Sigmoid colon (tissue), 6 donors: ENCODE results near the gene LOC128125822.

Source experiments
- DNase-seq: peaks from one replicate; pipeline ENCODE4 v3.0.0-alpha.2; 2019
- H3K27ac ChIP-seq, 4 donors: fragments of 200-600 bp; sonication (generic); one replicate each; pipeline ENCODE4 v1.5.1; 2016 to 2019; ENCODE audit warnings: mild to moderate bottlenecking in 1 of 4
- H3K27me3 ChIP-seq, 3 donors: fragments of 200-600 bp; sonication (generic); one replicate each; pipeline ENCODE4 v1.5.1; 2019; ENCODE audit warnings: mild to moderate bottlenecking in 1 of 3
- H3K36me3 ChIP-seq, 4 donors: fragments of 200-600 bp; sonication (generic); one replicate each; pipeline ENCODE4 v1.5.1; 2016 to 2019
- H3K4me1 ChIP-seq, 4 donors: fragments of 200-600 bp; sonication (generic); one replicate each; pipeline ENCODE4 v1.5.1; 2017 to 2019
- H3K4me3 ChIP-seq, 4 donors: fragments of 200-600 bp; sonication (generic); one replicate each; pipeline ENCODE4 v1.5.1; 2017 to 2019; ENCODE audit warnings: mild to moderate bottlenecking in 2 of 4, moderate library complexity in 1 of 4
- H3K9me3 ChIP-seq, 4 donors: fragments of 200-600 bp in 3 of 4; sonication (generic) in 3 of 4; one replicate each; pipeline versions ENCODE4 v1.5.1 to v1.6.1; 2013 to 2019
- CTCF ChIP-seq, 4 experiments: fragments of 450-650 bp in 3 of 4; fragments of 200-600 bp in 1 of 4; IDR thresholded peaks; one replicate each; pipeline ENCODE4 v1.5.1; 2016 to 2019; ENCODE audit warnings: antibody characterized with exemption in 4 of 4, mild to moderate bottlenecking in 3 of 4, moderate library complexity in 2 of 4
- EP300 ChIP-seq, 4 donors: sonication (generic); formaldehyde crosslinking; IDR thresholded peaks; one replicate each; pipeline ENCODE4 v1.6.1; 2017; ENCODE audit warnings: antibody characterized with exemption in 4 of 4
- POLR2A ChIP-seq, 2 donors: fragments of 450-650 bp; IDR thresholded peaks; one replicate each; pipeline ENCODE4 v1.6.1; 2016; ENCODE audit warnings: antibody characterized with exemption in 2 of 2, mild to moderate bottlenecking in 2 of 2, moderate library complexity in 2 of 2
- POLR2AphosphoS5 ChIP-seq, 4 donors: sonication (generic); formaldehyde crosslinking; IDR thresholded peaks; one replicate each; pipeline ENCODE4 v1.6.1; 2017; ENCODE audit warnings: antibody characterized with exemption in 4 of 4
- WGBS, 2 donors: extraction: QIAGEN DNeasy Blood & Tissue Kit; methylation state at CpG; one replicate each; pipeline ENCODE4 v1.1.7; 2013; 5-methylcytosine and 5-hydroxymethylcytosine counted together
- intact Hi-C: fragments of 100-400 bp; cut with DNase I; formaldehyde crosslinking; loops from one replicate; pipeline ENCODE4 v1.15.1; 2023
- donor health status: healthy with polysubstance abuse.
- donor health status: healthy.

Gene LOC128125822

GRCh38 chr6:63561288-63561687 is 11.0 kb upstream of the LOC128125822 start:
- Histone ChIP-seq H3K4me3 (no peak overlapping the region), H3K27ac (no peak overlapping the region), H3K36me3 (no peaks in the 10 kb centered on the region), H3K27me3 (no peaks in the 10 kb centered on the region), H3K9me3 (no peaks in the 10 kb centered on the region), H3K4me1 (peaks cover 0 to 9% (median 0%) of the 10 kb centered on the region in 4 donors)
- DNase-seq, result no peak
- TF ChIP-seq POLR2A (IDR thresholded peaks at IDR 0.05) (no peak), POLR2AphosphoS5 (IDR thresholded peaks at IDR 0.05) (no peak), EP300 (IDR thresholded peaks at IDR 0.05) (no peak), CTCF (IDR thresholded peaks at IDR 0.05) (no peak)
- intact Hi-C loops, result no loop called here
- WGBS, 2 donors, result 59 to 80% methylated on average over 2 of the region's 2 CpGs

- DNase-seq, result no peak
- no peak overlapping the region for H3K4me3 ChIP-seq
- no peak overlapping the region for H3K27ac ChIP-seq
- no peaks in the 10 kb centered on the region for H3K36me3 ChIP-seq
- no peak for TF ChIP-seq EP300 (IDR thresholded peaks at IDR 0.05)
- no peak for TF ChIP-seq CTCF (IDR thresholded peaks at IDR 0.05)
- no peak for TF ChIP-seq POLR2A (IDR thresholded peaks at IDR 0.05)
- no peak for TF ChIP-seq POLR2AphosphoS5 (IDR thresholded peaks at IDR 0.05)
- H3K4me1 ChIP-seq, result peaks cover 0 to 9% (median 0%) of the 10 kb centered on the region in 4 donors
- intact Hi-C loops, result no loop called here
- 97% methylated on average over 1 of the region's 1 CpG for WGBS, 2 donors
- no peaks in the 10 kb centered on the region for H3K9me3 ChIP-seq
- no peaks in the 10 kb centered on the region for H3K27me3 ChIP-seq
These were observed 9.0 kb upstream of the LOC128125822 start for GRCh38 chr6:63563235-63563634.

GRCh38 chr6:63565058-63565726 is 7.1 kb upstream of the LOC128125822 start:
- TF ChIP-seq POLR2AphosphoS5 (IDR thresholded peaks at IDR 0.05) (no peak), EP300 (IDR thresholded peaks at IDR 0.05) (no peak), POLR2A (IDR thresholded peaks at IDR 0.05) (no peak), CTCF (IDR thresholded peaks at IDR 0.05) (no peak)
- WGBS, 2 donors, result 80 to 90% methylated on average over 4 of the region's 4 CpGs
- no peaks in the 10 kb centered on the region for H3K27me3 ChIP-seq

GRCh38 chr6:63565727-63566596 is 6.3 kb upstream of the LOC128125822 start:
- peaks cover 0 to 9% (median 0%) of the 10 kb centered on the region in 4 donors for H3K4me1 ChIP-seq
- intact Hi-C loops, result no loop called here
- H3K36me3 ChIP-seq, result no peaks in the 10 kb centered on the region
- H3K27me3 ChIP-seq, result no peaks in the 10 kb centered on the region
- H3K9me3 ChIP-seq, result no peaks in the 10 kb centered on the region
- 72 to 80% methylated on average over 4 of the region's 4 CpGs for WGBS, 2 donors
- no peak overlapping the region for H3K27ac ChIP-seq
- TF ChIP-seq EP300 (IDR thresholded peaks at IDR 0.05) (no peak), POLR2AphosphoS5 (IDR thresholded peaks at IDR 0.05) (no peak), CTCF (IDR thresholded peaks at IDR 0.05) (no peak), POLR2A (IDR thresholded peaks at IDR 0.05) (no peak)
- no peak overlapping the region for H3K4me3 ChIP-seq
- no peak for DNase-seq

More at GRCh38 chr6:63565058-63565726, 7.1 kb upstream of the LOC128125822 start:
- Histone ChIP-seq H3K36me3 (no peaks in the 10 kb centered on the region), H3K4me1 (peaks cover 0 to 9% (median 0%) of the 10 kb centered on the region in 4 donors), H3K4me3 (no peak overlapping the region), H3K27ac (peak overlapping the region in 1 of 4 donors; percentile 9), H3K9me3 (no peaks in the 10 kb centered on the region)
- DNase-seq, result no peak
- intact Hi-C loops, result no loop called here
